OCI-LY3 (cell line): ENCODE measurements around the gene PLLP.

Experiments
- H2AFZ ChIP-seq: fragments of 200-600, 300-600 bp; shearing (Covaris generic); 2 replicates; pipeline ENCODE4 v1.6.0; 2014; ENCODE audit warnings: antibody characterized with exemption, low read depth, low read length
- H3K27ac ChIP-seq: fragments of 200-600, 300-600 bp; sonication (generic); 2 replicates; pipeline ENCODE4 v1.5.1; 2014; ENCODE audit warnings: mild to moderate bottlenecking, low read length, moderate library complexity, mixed read lengths
- H3K27me3 ChIP-seq: fragments of 200-600, 300-600 bp; sonication (generic); 2 replicates; pipeline ENCODE4 v1.6.1; 2014; ENCODE audit warnings: low read depth, low read length, mixed read lengths
- H3K36me3 ChIP-seq: fragments of 200-600, 300-600 bp; sonication (generic); replicated peaks from 2 replicates; pipeline ENCODE3; 2014; ENCODE audit warnings: low read depth, low read length, mixed read lengths
- H3K4me1 ChIP-seq: fragments of 300-600, 200-600 bp; sonication (generic); 2 replicates; pipeline ENCODE4 v1.6.1; 2014; ENCODE audit warnings: low read length, mixed read lengths
- H3K4me2 ChIP-seq: fragments of 200-600, 300-600 bp; sonication (generic); 2 replicates; pipeline ENCODE4 v1.6.1; 2014; ENCODE audit warnings: low read length, mixed read lengths
- H3K4me3 ChIP-seq: fragments of 300-600, 200-600 bp; sonication (generic); 2 replicates; pipeline ENCODE4 v1.5.1; 2014; ENCODE audit warnings: antibody characterized with exemption, mild to moderate bottlenecking, low read length, moderate library complexity
- H3K79me2 ChIP-seq: fragments of 300-600, 200-600 bp; shearing (Covaris generic); 2 replicates; pipeline ENCODE4 v1.6.1; 2014; ENCODE audit warnings: mild to moderate bottlenecking, low read length, mixed read lengths
- H3K9ac ChIP-seq: fragments of 300-600, 200-600 bp; shearing (Covaris generic); 2 replicates; pipeline ENCODE4 v1.6.0; 2014; ENCODE audit warnings: mild to moderate bottlenecking, low read length, moderate library complexity
- H3K9me3 ChIP-seq: fragments of 200-600, 300-600 bp; shearing (Covaris generic); 2 replicates; pipeline ENCODE4 v1.6.1; 2014; ENCODE audit warnings: low read length, mixed read lengths; ENCODE audit not compliant: insufficient read depth
- H4K20me1 ChIP-seq: fragments of 200-600, 300-600 bp; sonication (generic); 2 replicates; pipeline ENCODE4 v1.6.1; 2016; ENCODE audit warnings: low read length, mixed read lengths; ENCODE audit not compliant: insufficient read depth
- EZH2phosphoT487 ChIP-seq: fragments of 200-600 bp; shearing (Covaris generic); IDR thresholded peaks from 2 replicates; pipeline ENCODE4 v1.6.1; 2018; ENCODE audit warnings: antibody characterized with exemption, mixed run types, low read depth
- TF ChIP-seq, protein P1 (sequence below): fragments of 200-600, 300-600 bp; sonication (generic); IDR thresholded peaks from 2 replicates; pipeline ENCODE4 v1.5.1; 2014; ENCODE audit warnings: antibody characterized with exemption, low read length, low read depth

Gene PLLP

DNA sequence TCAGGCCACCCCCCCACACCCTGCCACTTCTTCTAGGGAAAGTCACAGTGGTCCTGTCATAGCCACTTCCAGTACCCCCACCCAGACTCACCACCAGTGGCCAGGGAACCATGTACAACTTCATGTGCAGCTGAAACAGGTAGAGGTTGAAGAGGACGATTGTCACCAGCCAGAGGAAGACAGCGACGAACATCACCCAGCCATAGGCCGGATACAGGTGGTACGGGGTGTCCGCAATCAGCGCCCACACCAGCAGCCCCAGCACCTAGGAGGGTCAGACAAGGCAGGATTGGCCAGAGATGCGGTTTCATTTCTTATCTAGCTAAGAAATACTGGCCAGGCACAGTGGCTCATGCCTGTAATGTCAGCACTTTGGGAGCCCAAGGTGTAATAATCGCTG lies 22.7 kb downstream of the PLLP start:
- no peaks in the 10 kb centered on the region for H4K20me1 ChIP-seq
- no peaks in the 10 kb centered on the region for H3K36me3 ChIP-seq
- TF ChIP-seq, protein P1, sequence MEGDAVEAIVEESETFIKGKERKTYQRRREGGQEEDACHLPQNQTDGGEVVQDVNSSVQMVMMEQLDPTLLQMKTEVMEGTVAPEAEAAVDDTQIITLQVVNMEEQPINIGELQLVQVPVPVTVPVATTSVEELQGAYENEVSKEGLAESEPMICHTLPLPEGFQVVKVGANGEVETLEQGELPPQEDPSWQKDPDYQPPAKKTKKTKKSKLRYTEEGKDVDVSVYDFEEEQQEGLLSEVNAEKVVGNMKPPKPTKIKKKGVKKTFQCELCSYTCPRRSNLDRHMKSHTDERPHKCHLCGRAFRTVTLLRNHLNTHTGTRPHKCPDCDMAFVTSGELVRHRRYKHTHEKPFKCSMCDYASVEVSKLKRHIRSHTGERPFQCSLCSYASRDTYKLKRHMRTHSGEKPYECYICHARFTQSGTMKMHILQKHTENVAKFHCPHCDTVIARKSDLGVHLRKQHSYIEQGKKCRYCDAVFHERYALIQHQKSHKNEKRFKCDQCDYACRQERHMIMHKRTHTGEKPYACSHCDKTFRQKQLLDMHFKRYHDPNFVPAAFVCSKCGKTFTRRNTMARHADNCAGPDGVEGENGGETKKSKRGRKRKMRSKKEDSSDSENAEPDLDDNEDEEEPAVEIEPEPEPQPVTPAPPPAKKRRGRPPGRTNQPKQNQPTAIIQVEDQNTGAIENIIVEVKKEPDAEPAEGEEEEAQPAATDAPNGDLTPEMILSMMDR = no peak
- no peak for TF ChIP-seq EZH2phosphoT487
- no peak overlapping the region for H3K4me2 ChIP-seq
- no peaks in the 10 kb centered on the region for H3K27me3 ChIP-seq
- H2AFZ ChIP-seq = no peak overlapping the region
- H3K4me1 ChIP-seq = peaks cover 11% of the 10 kb centered on the region
- H3K79me2 ChIP-seq = no peaks in the 10 kb centered on the region
- H3K27ac ChIP-seq = no peak overlapping the region
- no peak overlapping the region for H3K4me3 ChIP-seq
- no peaks in the 10 kb centered on the region for H3K9me3 ChIP-seq
- no peak overlapping the region for H3K9ac ChIP-seq

DNA sequence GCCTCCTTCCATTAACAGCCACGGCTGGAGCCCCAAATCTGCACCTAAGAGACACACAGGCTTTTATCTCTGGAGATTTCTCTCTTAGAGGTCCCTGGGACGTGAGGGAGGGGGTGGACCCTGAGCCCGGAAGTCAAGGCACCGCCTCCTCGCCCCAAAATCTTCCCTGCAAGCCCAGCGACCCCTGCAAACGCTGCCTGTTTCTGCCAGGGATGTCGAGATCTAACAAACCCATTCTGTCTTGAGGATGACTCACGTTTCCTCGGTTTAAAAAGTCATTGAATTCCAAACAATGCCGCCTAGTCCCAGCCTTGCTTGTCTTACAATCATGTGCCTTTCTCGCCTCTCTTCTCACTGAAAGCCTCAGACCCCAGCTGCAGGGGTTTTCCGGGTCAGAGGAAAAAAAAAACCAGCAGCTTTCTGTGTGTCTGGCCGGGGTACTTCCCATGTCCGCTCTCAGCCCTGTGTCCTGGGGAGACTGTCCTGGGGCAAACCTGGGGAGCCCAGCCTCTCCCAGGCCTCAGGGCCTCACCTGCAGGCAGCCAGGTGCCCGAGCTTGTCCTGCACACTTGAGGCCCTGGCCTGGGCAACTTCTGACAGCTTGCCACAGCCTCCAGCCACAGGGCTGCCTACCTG lies 24.1 kb downstream of the PLLP start:
- peak overlapping the region; percentile 62 for H3K9ac ChIP-seq
- peak overlapping the region; percentile 48 for H3K27ac ChIP-seq

DNA sequence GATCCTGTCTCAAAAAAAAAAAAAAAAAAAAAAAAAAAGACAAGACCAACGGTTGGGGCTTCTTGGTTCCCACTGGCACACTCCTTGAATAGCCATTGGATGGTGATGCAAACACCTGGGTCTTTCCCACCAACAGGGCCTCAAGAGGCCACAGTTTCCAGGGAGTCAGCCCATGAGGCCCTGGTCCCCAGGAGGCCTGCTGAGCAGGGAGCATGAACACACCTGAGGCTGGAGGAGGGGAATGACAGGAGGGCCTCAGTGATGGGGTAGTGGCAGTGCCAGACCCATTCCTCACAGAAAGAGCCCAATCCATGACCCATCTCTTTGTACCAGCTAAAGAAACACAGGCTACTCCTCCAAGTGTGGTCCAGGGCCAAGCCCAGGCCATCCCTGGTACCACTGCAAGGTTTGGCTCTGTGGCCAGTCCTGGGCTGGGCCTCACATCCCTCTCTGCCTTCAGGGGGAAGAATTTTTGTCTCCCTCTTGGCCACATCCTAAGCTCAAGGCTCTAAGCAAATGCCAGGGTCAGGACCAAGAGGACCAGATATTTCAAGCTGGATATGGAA lies 25.5 kb downstream of the PLLP start:
- H3K27ac ChIP-seq = no peak overlapping the region
- no peak overlapping the region for H2AFZ ChIP-seq
- H3K4me3 ChIP-seq = no peak overlapping the region
- no peaks in the 10 kb centered on the region for H3K9me3 ChIP-seq
- H3K4me2 ChIP-seq = no peak overlapping the region
- no peaks in the 10 kb centered on the region for H3K36me3 ChIP-seq
- H3K9ac ChIP-seq = no peak overlapping the region
- no peaks in the 10 kb centered on the region for H3K79me2 ChIP-seq
- H4K20me1 ChIP-seq = no peaks in the 10 kb centered on the region
- TF ChIP-seq, protein P1 = no peak
- H3K27me3 ChIP-seq = no peaks in the 10 kb centered on the region
- H3K4me1 ChIP-seq = peaks cover 11% of the 10 kb centered on the region

More for the DNA sequence above, 24.1 kb downstream of the PLLP start:
- H3K9me3 ChIP-seq = no peaks in the 10 kb centered on the region
- no peaks in the 10 kb centered on the region for H3K36me3 ChIP-seq
- H2AFZ ChIP-seq = peak overlapping the region; percentile 100
- no peak for TF ChIP-seq EZH2phosphoT487
- TF ChIP-seq, protein P1 = no peak
- H3K27me3 ChIP-seq = no peaks in the 10 kb centered on the region
- no peaks in the 10 kb centered on the region for H4K20me1 ChIP-seq
- peak overlapping the region; percentile 71 for H3K4me3 ChIP-seq
- no peaks in the 10 kb centered on the region for H3K79me2 ChIP-seq
- H3K4me1 ChIP-seq = peaks cover 11% of the 10 kb centered on the region
- H3K4me2 ChIP-seq = peak overlapping the region; percentile 88

DNA sequence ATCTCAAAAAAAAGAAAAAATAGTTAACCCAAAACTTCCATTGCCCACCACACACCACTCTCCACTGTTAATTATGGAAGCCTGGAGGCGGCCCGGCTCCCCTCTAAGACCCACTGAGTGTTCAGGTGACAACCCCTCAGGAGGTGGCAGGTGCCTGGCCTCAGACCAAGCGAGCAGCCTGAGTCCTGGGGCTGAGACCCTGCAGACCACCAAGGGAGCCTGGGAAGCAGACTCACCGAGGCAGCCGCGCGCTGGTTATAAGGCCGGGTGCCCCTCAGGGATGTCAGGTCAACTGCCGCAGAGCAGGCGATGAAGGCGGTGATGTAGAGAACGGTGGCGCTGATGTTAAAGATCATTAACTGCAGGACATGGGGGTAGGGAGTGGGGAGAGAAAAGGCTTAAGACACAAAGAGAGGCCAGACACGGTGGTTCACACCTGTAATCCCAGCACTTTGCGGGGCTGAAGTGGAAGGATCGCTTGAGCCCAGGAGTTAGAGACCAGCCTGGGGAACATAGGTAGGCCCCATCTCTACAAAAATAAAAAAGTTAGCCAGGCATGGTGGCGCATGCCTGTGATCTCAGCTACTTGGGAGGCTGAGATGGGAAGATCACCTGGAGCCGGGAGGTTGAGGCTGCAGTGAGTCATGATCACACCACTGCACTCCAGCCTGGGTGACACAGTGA lies 26.1 kb downstream of the PLLP start:
- Histone ChIP-seq H3K79me2 (no peaks in the 10 kb centered on the region), H3K36me3 (no peaks in the 10 kb centered on the region), H3K4me3 (no peak overlapping the region), H2AFZ (no peak overlapping the region), H3K27me3 (no peaks in the 10 kb centered on the region), H3K4me2 (no peak overlapping the region), H3K4me1 (peaks cover 11% of the 10 kb centered on the region), H3K9me3 (no peaks in the 10 kb centered on the region), H3K27ac (no peak overlapping the region), H3K9ac (no peak overlapping the region), H4K20me1 (no peaks in the 10 kb centered on the region)
- no peak for TF ChIP-seq EZH2phosphoT487
- TF ChIP-seq, protein P1 = no peak
